GM23338 (cell line): ENCODE data around the gene WDR49. TPM values are rescaled to one million over a fixed set of nuclear protein-coding genes. Genes with fewer than 3 reads are reported as not detected.

Experiments
- ATAC-seq: fragments of 200-7000 bp; cut with Tn5 transposase; 3 replicates; pipeline ENCODE4 v1.9.1; 2020
- DNase-seq: peaks from one replicate; pipeline ENCODE4 v3.0.0-alpha.2; 2015; ENCODE audit warnings: low spot score
- H2AFZ ChIP-seq: fragments of 200-600 bp; sonication (generic); 2 replicates; pipeline ENCODE4 v1.8.0; 2016; ENCODE audit warnings: antibody characterized with exemption, mild to moderate bottlenecking, moderate library complexity
- H3F3A ChIP-seq: fragments of 200-600 bp; sonication (generic); replicated peaks from 2 replicates; pipeline ENCODE4 v1.8.0; 2017; ENCODE audit warnings: antibody characterized with exemption, mixed run types, low read depth
- H3K27ac ChIP-seq: fragments of 200-600 bp; sonication (generic); 2 replicates; pipeline ENCODE4 v1.6.1; 2016; ENCODE audit warnings: low read depth
- H3K27me3 ChIP-seq: fragments of 200-600 bp; sonication (generic); 2 replicates; pipeline ENCODE4 v1.8.0; 2016; ENCODE audit warnings: mild to moderate bottlenecking, mixed run types, moderate library complexity; ENCODE audit not compliant: insufficient read depth
- H3K36me3 ChIP-seq: fragments of 200-600 bp; sonication (generic); 2 replicates; pipeline ENCODE4 v1.8.0; 2016; ENCODE audit warnings: mild to moderate bottlenecking; ENCODE audit not compliant: insufficient read depth
- H3K4me1 ChIP-seq: fragments of 200-600 bp; sonication (generic); 2 replicates; pipeline ENCODE4 v1.8.0; 2016; ENCODE audit warnings: mild to moderate bottlenecking, moderate library complexity; ENCODE audit not compliant: insufficient read depth
- H3K4me2 ChIP-seq: fragments of 200-600 bp; sonication (generic); 2 replicates; pipeline ENCODE4 v1.7.1; 2017; ENCODE audit warnings: mixed run types
- H3K4me3 ChIP-seq: fragments of 200-600 bp; sonication (generic); 2 replicates; pipeline ENCODE4 v1.6.1; 2016; ENCODE audit warnings: mixed run types
- H3K79me2 ChIP-seq: fragments of 200-600 bp; sonication (generic); replicated peaks from 2 replicates; pipeline ENCODE4 v1.8.0; 2017; ENCODE audit warnings: mild to moderate bottlenecking; ENCODE audit not compliant: insufficient read depth
- H3K9me2 ChIP-seq: fragments of 200-600 bp; sonication (generic); 2 replicates; pipeline ENCODE4 v1.8.0; 2017; ENCODE audit not compliant: insufficient read depth
- H4K20me1 ChIP-seq: fragments of 200-600 bp; sonication (generic); replicated peaks from 2 replicates; pipeline ENCODE4 v1.8.0; 2017; ENCODE audit warnings: mild to moderate bottlenecking; ENCODE audit not compliant: insufficient read depth
- H3K27ac Mint-ChIP-seq: 2 replicates; pipeline ENCODE4 v1.8.0; 2020; ENCODE audit warnings: inconsistent platforms, mild to moderate bottlenecking, moderate library complexity, mixed read lengths
- H3K27me3 Mint-ChIP-seq: 3 replicates; pipeline ENCODE4 v1.8.0; 2022; ENCODE audit warnings: low read depth, mild to moderate bottlenecking, moderate library complexity, mixed read lengths, inconsistent platforms; ENCODE audit not compliant: insufficient read depth, poor library complexity
- H3K36me3 Mint-ChIP-seq: 3 replicates; pipeline ENCODE4 v1.8.0; 2021; ENCODE audit warnings: low read depth, mild to moderate bottlenecking, inconsistent platforms, moderate library complexity, mixed read lengths
- H3K4me1 Mint-ChIP-seq: 3 replicates; pipeline ENCODE4 v1.8.0; 2020; ENCODE audit warnings: mild to moderate bottlenecking, inconsistent platforms, mixed read lengths
- H3K4me3 Mint-ChIP-seq: 3 replicates; pipeline ENCODE4 v1.8.0; 2021; ENCODE audit warnings: moderate library complexity, mild to moderate bottlenecking, inconsistent platforms, mixed read lengths
- H3K9me3 Mint-ChIP-seq: 3 replicates; pipeline ENCODE4 v1.8.0; 2020; ENCODE audit warnings: moderate library complexity, mild to moderate bottlenecking, inconsistent platforms, mixed read lengths
- EZH2phosphoT487 ChIP-seq: fragments of 200-600 bp; sonication (generic); IDR thresholded peaks from one replicate; pipeline ENCODE4 v1.8.1; 2018; ENCODE audit warnings: antibody characterized with exemption; ENCODE audit not compliant: unreplicated experiment
- JUNB ChIP-seq: IDR thresholded peaks from one replicate; pipeline ENCODE4 v1.6.1; 2016; ENCODE audit warnings: antibody characterized with exemption; ENCODE audit not compliant: unreplicated experiment
- NANOG ChIP-seq: IDR thresholded peaks from 2 replicates; pipeline ENCODE4 v1.6.1; 2016; ENCODE audit warnings: antibody characterized with exemption, borderline replicate concordance
- polyA plus RNA-seq: library from polyadenylated mRNA; unstranded; fragments of >200 nt; fragmentation: Nextera tagmentation; extraction: Ambion mirVana; gene quantifications from 2 replicates; pipeline ENCODE4 v1.2.1, GENCODE V29; 2016
- small RNA-seq: library from RNA; depleted of rRNA; stranded (forward); fragments of <200 nt; gene quantifications from one replicate; pipeline ENCODE3, GENCODE V24; 2014; ENCODE audit warnings: low replicate concordance
- total RNA-seq: library from RNA; depleted of rRNA; stranded (reverse); fragments of >200 nt; shearing (Covaris generic); gene quantifications from 2 replicates; pipeline ENCODE4 v1.2.3, GENCODE V29; 2014; rRNA removed
- TF ChIP-seq, protein P1 (sequence below): IDR thresholded peaks from 2 replicates; pipeline ENCODE4 v1.6.1; 2016; ENCODE audit warnings: antibody characterized with exemption
- TF ChIP-seq, protein P2 (sequence below): fragments of 250-450 bp; sonication (Bioruptor Pico); IDR thresholded peaks from 2 replicates; pipeline ENCODE4 v1.5.0; 2020; ENCODE audit warnings: mild to moderate bottlenecking, moderate library complexity

WDR49 gene
- total and polyA plus RNA-seq, 2 experiments from 2014 or later: 1.4 to 1.9 TPM

DNA sequence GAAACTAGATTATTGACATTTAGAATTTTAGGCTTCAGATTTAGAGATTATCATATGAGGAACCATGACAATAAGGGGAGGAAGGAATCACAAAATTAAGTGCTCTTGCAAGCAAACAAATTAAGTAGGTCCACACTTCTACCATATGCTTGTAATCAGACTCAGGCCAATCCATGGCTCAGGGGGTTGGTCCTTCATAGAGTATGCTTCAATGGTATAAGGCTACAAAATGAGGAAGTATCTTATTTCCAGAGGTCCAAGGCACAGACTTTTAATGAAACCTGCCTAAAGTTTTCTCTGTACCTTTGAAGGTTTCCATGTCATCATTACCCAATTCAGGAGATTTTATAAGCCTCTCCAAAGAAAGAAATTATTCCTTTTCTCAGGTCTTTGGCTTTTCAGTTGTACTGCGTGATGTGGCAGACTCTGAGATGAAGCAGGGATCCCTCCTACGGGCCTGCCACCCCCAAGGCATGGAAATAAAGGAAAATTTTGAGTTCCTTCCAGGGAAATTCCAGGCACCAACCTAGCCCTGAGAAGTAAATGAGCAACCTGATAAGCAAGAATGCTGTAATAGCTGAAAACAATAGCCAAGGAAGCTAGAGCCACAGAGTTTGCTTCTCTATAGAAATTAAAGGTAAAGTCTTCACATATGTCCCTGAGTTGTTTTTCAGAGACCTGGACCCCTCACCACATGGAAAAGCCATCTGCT, 216.2 kb downstream of the WDR49 start:
- DNase-seq (peak; percentile 6), ATAC-seq (no peak)
- Histone ChIP-seq H3K4me1 (peaks cover 5% of the 10 kb centered on the region; the same call in 1 of the 2 replicates), H3K4me2 (no peak overlapping the region), H3K27ac (no peak overlapping the region; the same call in 1 of the 2 replicates), H3K4me3 (no peak overlapping the region), H3K36me3 (no peaks in the 10 kb centered on the region), H3K79me2 (no peaks in the 10 kb centered on the region), H2AFZ (peak overlapping the region; percentile 89), H3F3A (no peaks in the 10 kb centered on the region), H3K9me2 (peaks cover 14% of the 10 kb centered on the region; the same call in 1 of the 2 replicates), H3K27me3 (no peaks in the 10 kb centered on the region), H4K20me1 (no peaks in the 10 kb centered on the region)
- peaks cover 14% of the 10 kb centered on the region; the same call in 2 of the 3 replicates for H3K9me3 Mint-ChIP-seq
- H3K4me3 Mint-ChIP-seq: no peak overlapping the region
- no peak overlapping the region for H3K27ac Mint-ChIP-seq
- peaks cover 2% of the 10 kb centered on the region for H3K27me3 Mint-ChIP-seq
- peaks cover 4% of the 10 kb centered on the region; the same call in 1 of the 3 replicates for H3K4me1 Mint-ChIP-seq
- TF ChIP-seq, protein P1, sequence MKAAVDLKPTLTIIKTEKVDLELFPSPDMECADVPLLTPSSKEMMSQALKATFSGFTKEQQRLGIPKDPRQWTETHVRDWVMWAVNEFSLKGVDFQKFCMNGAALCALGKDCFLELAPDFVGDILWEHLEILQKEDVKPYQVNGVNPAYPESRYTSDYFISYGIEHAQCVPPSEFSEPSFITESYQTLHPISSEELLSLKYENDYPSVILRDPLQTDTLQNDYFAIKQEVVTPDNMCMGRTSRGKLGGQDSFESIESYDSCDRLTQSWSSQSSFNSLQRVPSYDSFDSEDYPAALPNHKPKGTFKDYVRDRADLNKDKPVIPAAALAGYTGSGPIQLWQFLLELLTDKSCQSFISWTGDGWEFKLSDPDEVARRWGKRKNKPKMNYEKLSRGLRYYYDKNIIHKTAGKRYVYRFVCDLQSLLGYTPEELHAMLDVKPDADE: no peak
- no peak for TF ChIP-seq JUNB
- TF ChIP-seq, protein P2, sequence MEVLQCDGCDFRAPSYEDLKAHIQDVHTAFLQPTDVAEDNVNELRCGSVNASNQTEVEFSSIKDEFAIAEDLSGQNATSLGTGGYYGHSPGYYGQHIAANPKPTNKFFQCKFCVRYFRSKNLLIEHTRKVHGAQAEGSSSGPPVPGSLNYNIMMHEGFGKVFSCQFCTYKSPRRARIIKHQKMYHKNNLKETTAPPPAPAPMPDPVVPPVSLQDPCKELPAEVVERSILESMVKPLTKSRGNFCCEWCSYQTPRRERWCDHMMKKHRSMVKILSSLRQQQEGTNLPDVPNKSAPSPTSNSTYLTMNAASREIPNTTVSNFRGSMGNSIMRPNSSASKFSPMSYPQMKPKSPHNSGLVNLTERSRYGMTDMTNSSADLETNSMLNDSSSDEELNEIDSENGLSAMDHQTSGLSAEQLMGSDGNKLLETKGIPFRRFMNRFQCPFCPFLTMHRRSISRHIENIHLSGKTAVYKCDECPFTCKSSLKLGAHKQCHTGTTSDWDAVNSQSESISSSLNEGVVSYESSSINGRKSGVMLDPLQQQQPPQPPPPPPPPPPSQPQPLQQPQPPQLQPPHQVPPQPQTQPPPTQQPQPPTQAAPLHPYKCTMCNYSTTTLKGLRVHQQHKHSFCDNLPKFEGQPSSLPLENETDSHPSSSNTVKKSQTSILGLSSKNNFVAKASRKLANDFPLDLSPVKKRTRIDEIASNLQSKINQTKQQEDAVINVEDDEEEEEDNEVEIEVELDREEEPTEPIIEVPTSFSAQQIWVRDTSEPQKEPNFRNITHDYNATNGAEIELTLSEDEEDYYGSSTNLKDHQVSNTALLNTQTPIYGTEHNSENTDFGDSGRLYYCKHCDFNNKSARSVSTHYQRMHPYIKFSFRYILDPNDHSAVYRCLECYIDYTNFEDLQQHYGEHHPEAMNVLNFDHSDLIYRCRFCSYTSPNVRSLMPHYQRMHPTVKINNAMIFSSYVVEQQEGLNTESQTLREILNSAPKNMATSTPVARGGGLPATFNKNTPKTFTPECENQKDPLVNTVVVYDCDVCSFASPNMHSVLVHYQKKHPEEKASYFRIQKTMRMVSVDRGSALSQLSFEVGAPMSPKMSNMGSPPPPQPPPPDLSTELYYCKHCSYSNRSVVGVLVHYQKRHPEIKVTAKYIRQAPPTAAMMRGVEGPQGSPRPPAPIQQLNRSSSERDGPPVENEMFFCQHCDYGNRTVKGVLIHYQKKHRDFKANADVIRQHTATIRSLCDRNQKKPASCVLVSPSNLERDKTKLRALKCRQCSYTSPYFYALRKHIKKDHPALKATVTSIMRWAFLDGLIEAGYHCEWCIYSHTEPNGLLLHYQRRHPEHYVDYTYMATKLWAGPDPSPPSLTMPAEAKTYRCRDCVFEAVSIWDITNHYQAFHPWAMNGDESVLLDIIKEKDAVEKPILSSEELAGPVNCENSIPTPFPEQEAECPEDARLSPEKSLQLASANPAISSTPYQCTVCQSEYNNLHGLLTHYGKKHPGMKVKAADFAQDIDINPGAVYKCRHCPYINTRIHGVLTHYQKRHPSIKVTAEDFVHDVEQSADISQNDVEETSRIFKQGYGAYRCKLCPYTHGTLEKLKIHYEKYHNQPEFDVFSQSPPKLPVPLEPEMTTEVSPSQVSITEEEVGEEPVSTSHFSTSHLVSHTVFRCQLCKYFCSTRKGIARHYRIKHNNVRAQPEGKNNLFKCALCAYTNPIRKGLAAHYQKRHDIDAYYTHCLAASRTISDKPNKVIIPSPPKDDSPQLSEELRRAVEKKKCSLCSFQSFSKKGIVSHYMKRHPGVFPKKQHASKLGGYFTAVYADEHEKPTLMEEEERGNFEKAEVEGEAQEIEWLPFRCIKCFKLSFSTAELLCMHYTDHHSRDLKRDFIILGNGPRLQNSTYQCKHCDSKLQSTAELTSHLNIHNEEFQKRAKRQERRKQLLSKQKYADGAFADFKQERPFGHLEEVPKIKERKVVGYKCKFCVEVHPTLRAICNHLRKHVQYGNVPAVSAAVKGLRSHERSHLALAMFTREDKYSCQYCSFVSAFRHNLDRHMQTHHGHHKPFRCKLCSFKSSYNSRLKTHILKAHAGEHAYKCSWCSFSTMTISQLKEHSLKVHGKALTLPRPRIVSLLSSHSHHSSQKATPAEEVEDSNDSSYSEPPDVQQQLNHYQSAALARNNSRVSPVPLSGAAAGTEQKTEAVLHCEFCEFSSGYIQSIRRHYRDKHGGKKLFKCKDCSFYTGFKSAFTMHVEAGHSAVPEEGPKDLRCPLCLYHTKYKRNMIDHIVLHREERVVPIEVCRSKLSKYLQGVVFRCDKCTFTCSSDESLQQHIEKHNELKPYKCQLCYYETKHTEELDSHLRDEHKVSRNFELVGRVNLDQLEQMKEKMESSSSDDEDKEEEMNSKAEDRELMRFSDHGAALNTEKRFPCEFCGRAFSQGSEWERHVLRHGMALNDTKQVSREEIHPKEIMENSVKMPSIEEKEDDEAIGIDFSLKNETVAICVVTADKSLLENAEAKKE (CRISPR knock-in tag): no peak
- TF ChIP-seq EZH2phosphoT487: no peak
- TF ChIP-seq NANOG: no peak
- H3K36me3 Mint-ChIP-seq: peaks cover 5% of the 10 kb centered on the region; the same call in 2 of the 3 replicates

Small RNA genes within 50 kb of the gene (small RNA-seq; reads per million reads assigned to genes)
- not detected for gene HMGN1P8

Other genes starting within 250 kb of the WDR49 start
- gene SERPINI2, start 179.9 kb downstream of the WDR49 start, total RNA-seq: 1.8 and 2.5 TPM in 2 replicates
- gene SERPINI2, start 179.9 kb downstream of the WDR49 start, polyA plus RNA-seq: 0.57 and 0.68 TPM in 2 replicates
- 95.2 and 108 TPM in 2 replicates for gene PDCD10, start 81.0 kb upstream of the WDR49 start, total RNA-seq
- gene PDCD10, start 81.0 kb upstream of the WDR49 start, polyA plus RNA-seq: 99.8 and 125 TPM in 2 replicates
- 9.2 and 13.5 TPM in 2 replicates for gene SERPINI1, start 81.8 kb upstream of the WDR49 start, total RNA-seq
- 26.6 and 32.1 TPM in 2 replicates for gene SERPINI1, start 81.8 kb upstream of the WDR49 start, polyA plus RNA-seq